Neural progenitor cell (in vitro differentiated cells): ENCODE data around the gene C3orf70.

Source experiments
- CTCF ChIP-seq: fragments of 200-600 bp; sonication (generic); IDR thresholded peaks from 2 replicates; pipeline ENCODE4 v1.5.1; 2017; ENCODE audit warnings: antibody characterized with exemption, mild to moderate bottlenecking
- EZH2 ChIP-seq: fragments of 200-600 bp; sonication (generic); IDR thresholded peaks from 2 replicates; pipeline ENCODE4 v1.6.1; 2017; ENCODE audit warnings: antibody characterized with exemption, mild to moderate bottlenecking, moderate library complexity
- EZH2phosphoT487 ChIP-seq: fragments of 200-600 bp; sonication (generic); IDR thresholded peaks from 2 replicates; pipeline ENCODE4 v1.6.1; 2017; ENCODE audit warnings: antibody characterized with exemption

- TF ChIP-seq CTCF (no peak), EZH2 (no peak), EZH2phosphoT487 (no peak)
Measured at GRCh38 chr3:185065059-185065458, 87.8 kb downstream of the C3orf70 start.
